Cardiac muscle cell (in vitro differentiated cells and primary cell): ENCODE data around the gene PPIE. TPM values are rescaled to one million over a fixed set of nuclear protein-coding genes. Genes with fewer than 3 reads are reported as not detected.

Experiments used
- DNase-seq, 2 donors: peaks; one replicate each; pipeline versions ENCODE4 v3.0.0 to v3.0.0-alpha.2; 2010 to 2017; ENCODE audit warnings: low read depth in 1 of 2, low spot score in 1 of 2
- H3K27ac ChIP-seq: fragments of 200-600 bp; sonication (generic); 2 replicates; pipeline ENCODE4 v1.5.1; 2016
- H3K27me3 ChIP-seq: fragments of 200-600 bp; sonication (generic); 2 replicates; pipeline ENCODE4 v1.6.0; 2016; ENCODE audit warnings: control low read depth
- H3K36me3 ChIP-seq: fragments of 200-600 bp; sonication (generic); 2 replicates; pipeline ENCODE4 v1.5.1; 2016; ENCODE audit warnings: control low read depth
- H3K4me1 ChIP-seq: fragments of 200-600 bp; sonication (generic); 2 replicates; pipeline ENCODE4 v1.8.1; 2017; ENCODE audit warnings: low read depth, mild to moderate bottlenecking, mixed run types
- H3K4me3 ChIP-seq: fragments of 200-600 bp; sonication (generic); 2 replicates; pipeline ENCODE4 v1.5.1; 2016; ENCODE audit warnings: mild to moderate bottlenecking
- H3K9me3 ChIP-seq: fragments of 200-600 bp; sonication (generic); 2 replicates; pipeline ENCODE4 v1.5.1; 2017; ENCODE audit warnings: low read depth, mild to moderate bottlenecking, control low read depth
- polyA plus RNA-seq: library from polyadenylated mRNA; unstranded; fragments of >200 nt; fragmentation: Nextera tagmentation; extraction: Ambion mirVana; gene quantifications from 2 replicates; pipeline ENCODE4 v1.2.1, GENCODE V29; 2016
- total RNA-seq: library from RNA; depleted of rRNA; stranded (reverse); fragments of >200 nt; gene quantifications from 2 replicates; pipeline ENCODE4 v1.2.3, GENCODE V29; 2016
- TF ChIP-seq, protein P1 (sequence below): IDR thresholded peaks from 2 replicates; pipeline ENCODE4 v1.5.1; 2012; ENCODE audit warnings: low read depth, mild to moderate bottlenecking, low read length

The PPIE gene
- total and polyA plus RNA-seq, 2 experiments from 2014 or later: 38.7 to 68.3 TPM

DNA sequence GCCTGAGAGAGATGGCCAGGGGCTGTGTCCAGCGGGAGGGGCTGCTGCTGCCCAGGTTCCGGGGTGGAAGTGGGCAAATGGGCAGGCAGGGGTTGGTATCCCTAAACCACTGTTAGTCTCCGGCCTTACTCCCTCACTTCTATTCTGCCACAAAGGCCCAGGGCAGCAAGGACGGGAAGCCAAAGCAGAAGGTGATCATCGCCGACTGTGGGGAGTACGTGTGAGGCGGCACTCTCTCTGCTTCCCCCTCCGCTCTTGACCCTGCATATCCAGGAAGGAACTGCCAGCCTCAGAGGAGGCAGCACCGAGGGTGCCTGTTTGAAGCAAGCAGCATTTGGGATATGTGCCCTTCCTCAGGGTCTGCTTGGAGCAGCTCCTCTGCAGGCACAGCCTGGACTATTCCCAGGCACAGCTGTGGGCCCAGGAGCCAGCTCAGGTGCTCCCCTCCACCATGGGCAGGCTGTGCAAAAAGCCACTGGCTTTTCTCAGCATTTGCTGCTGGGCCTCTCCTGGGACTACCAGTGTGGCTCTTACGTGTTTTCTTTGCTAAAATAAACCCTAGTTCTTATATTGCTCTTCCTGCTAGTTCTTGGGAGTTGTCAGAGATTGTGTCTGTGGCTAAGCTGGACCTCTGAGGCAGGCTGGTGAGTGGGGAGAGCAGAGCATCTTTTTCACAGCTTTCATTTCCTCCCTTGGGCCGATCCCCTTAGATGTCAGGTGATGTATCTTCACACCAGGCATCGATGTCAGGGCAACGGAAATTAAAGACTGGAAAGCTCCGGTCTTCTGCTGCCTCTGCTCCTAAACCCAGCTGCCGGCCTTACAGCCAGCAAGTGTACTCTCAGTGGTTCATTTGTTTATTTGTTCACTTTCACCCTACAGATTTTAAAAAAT lies 14.7 kb downstream of the PPIE start:
- Histone ChIP-seq H3K27me3 (no peaks in the 10 kb centered on the region), H3K36me3 (peaks cover 48% of the 10 kb centered on the region), H3K27ac (no peak overlapping the region), H3K9me3 (no peaks in the 10 kb centered on the region), H3K4me3 (no peak overlapping the region), H3K4me1 (no peaks in the 10 kb centered on the region)
- TF ChIP-seq, protein P1, sequence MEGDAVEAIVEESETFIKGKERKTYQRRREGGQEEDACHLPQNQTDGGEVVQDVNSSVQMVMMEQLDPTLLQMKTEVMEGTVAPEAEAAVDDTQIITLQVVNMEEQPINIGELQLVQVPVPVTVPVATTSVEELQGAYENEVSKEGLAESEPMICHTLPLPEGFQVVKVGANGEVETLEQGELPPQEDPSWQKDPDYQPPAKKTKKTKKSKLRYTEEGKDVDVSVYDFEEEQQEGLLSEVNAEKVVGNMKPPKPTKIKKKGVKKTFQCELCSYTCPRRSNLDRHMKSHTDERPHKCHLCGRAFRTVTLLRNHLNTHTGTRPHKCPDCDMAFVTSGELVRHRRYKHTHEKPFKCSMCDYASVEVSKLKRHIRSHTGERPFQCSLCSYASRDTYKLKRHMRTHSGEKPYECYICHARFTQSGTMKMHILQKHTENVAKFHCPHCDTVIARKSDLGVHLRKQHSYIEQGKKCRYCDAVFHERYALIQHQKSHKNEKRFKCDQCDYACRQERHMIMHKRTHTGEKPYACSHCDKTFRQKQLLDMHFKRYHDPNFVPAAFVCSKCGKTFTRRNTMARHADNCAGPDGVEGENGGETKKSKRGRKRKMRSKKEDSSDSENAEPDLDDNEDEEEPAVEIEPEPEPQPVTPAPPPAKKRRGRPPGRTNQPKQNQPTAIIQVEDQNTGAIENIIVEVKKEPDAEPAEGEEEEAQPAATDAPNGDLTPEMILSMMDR: no peak
- no peak for DNase-seq

GRCh38 chr1:39754026-39754570 lies 15.4 kb downstream of the PPIE start:
- Histone ChIP-seq H3K9me3 (no peaks in the 10 kb centered on the region), H3K36me3 (peaks cover 42% of the 10 kb centered on the region)
- DNase-seq: no peak

GRCh38 chr1:39754906-39755504 lies 16.3 kb downstream of the PPIE start:
- no peaks in the 10 kb centered on the region for H3K9me3 ChIP-seq
- H3K4me1 ChIP-seq: no peaks in the 10 kb centered on the region
- H3K4me3 ChIP-seq: no peak overlapping the region
- no peak overlapping the region for H3K27ac ChIP-seq
- no peaks in the 10 kb centered on the region for H3K27me3 ChIP-seq
- TF ChIP-seq, protein P1: no peak
- DNase-seq: no peak
- peaks cover 33% of the 10 kb centered on the region for H3K36me3 ChIP-seq

More at GRCh38 chr1:39754026-39754570, 15.4 kb downstream of the PPIE start:
- Histone ChIP-seq H3K4me3 (no peak overlapping the region), H3K27me3 (no peaks in the 10 kb centered on the region), H3K27ac (no peak overlapping the region), H3K4me1 (no peaks in the 10 kb centered on the region)
- TF ChIP-seq, protein P1: no peak

DNA sequence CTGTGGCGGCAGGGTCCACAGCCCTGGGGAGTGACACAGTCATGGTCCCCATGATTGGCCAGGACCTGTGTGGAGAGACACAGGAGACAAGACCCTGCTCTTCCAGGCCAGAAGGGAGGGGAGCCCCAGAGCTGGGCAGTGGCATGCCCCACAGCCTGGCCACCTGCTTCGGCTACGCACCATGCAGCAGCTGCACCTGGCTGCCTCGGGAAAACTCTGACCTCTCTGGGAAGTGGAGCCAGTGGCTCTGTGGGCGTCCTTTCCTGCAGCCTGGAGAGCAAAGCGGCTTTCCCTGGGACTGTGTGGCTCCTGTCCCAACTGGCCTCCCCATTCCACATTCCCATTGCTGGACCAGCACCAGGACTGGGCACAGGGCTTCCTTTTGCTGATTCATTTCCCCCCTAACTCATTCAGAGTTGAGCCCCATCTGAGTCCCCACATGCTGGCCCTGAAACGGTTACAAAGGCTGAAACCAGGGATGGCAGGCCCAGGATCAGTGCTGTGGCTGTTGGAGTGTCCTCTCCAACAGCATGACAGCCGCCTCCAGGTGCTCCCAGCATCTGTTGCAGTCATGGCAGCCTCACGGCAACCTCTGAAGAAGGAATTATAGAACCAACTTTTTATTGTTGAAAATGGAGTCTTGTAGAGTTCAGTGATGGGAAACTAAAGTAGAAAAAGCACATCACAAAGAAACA lies 17.4 kb downstream of the PPIE start:
- no peaks in the 10 kb centered on the region for H3K9me3 ChIP-seq
- no peak overlapping the region for H3K27ac ChIP-seq
- DNase-seq: no peak
- H3K27me3 ChIP-seq: no peaks in the 10 kb centered on the region
- no peaks in the 10 kb centered on the region for H3K4me1 ChIP-seq
- TF ChIP-seq, protein P1: no peak
- no peak overlapping the region for H3K4me3 ChIP-seq
- peaks cover 25% of the 10 kb centered on the region for H3K36me3 ChIP-seq

DNA sequence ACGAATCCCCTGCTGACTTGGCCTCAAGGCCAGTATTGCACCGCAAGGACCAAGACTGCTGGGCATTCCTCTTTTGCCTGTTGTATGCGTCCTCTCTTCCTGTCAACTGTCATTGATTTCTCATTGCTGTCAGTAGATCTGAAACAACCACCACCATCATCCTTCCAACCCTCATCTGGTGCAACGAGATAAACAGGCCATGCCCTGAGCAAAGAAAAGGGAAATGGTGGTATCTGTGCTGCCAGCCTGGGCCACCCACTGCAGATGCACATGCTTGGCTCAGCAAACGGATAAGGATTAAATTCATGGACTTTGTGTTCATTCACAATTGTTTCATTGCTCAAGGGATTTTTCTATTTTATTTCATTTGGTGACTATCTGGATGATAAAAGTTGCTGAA lies 18.8 kb downstream of the PPIE start:
- no peak overlapping the region for H3K27ac ChIP-seq
- TF ChIP-seq, protein P1: no peak
- H3K4me1 ChIP-seq: no peaks in the 10 kb centered on the region
- H3K27me3 ChIP-seq: no peaks in the 10 kb centered on the region
- H3K36me3 ChIP-seq: peaks cover 14% of the 10 kb centered on the region
- no peak for DNase-seq
- H3K4me3 ChIP-seq: no peak overlapping the region
- H3K9me3 ChIP-seq: no peaks in the 10 kb centered on the region
